ENCODE results near the gene EDRF1. TPM values are rescaled to one million over a fixed set of nuclear protein-coding genes. Genes with fewer than 3 reads are reported as not detected.

The EDRF1 gene
- total RNA-seq, 1 experiment from 2014 or later, result 49.2 TPM

DNA sequence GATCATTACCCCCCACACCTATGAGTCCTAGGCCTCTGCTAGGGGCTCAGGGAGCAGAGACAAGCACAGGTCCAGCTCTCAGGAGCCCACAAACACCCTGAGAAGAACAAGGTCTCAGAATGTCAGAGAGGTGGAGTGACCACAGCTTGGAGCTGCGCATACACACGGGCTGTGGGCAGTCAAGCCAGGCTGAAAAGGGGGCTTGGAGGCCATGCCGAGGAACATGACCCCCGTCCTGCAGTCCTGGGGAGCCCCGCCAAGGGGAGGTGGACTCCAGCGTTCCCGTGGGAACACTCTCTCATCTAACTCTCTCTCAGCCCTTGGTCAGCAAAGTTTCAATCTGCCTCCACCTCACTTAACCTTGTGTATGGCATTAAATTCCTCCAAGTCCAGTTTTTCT lies 63.9 kb downstream of the EDRF1 start (continued):
- TF ChIP-seq, protein P1, sequence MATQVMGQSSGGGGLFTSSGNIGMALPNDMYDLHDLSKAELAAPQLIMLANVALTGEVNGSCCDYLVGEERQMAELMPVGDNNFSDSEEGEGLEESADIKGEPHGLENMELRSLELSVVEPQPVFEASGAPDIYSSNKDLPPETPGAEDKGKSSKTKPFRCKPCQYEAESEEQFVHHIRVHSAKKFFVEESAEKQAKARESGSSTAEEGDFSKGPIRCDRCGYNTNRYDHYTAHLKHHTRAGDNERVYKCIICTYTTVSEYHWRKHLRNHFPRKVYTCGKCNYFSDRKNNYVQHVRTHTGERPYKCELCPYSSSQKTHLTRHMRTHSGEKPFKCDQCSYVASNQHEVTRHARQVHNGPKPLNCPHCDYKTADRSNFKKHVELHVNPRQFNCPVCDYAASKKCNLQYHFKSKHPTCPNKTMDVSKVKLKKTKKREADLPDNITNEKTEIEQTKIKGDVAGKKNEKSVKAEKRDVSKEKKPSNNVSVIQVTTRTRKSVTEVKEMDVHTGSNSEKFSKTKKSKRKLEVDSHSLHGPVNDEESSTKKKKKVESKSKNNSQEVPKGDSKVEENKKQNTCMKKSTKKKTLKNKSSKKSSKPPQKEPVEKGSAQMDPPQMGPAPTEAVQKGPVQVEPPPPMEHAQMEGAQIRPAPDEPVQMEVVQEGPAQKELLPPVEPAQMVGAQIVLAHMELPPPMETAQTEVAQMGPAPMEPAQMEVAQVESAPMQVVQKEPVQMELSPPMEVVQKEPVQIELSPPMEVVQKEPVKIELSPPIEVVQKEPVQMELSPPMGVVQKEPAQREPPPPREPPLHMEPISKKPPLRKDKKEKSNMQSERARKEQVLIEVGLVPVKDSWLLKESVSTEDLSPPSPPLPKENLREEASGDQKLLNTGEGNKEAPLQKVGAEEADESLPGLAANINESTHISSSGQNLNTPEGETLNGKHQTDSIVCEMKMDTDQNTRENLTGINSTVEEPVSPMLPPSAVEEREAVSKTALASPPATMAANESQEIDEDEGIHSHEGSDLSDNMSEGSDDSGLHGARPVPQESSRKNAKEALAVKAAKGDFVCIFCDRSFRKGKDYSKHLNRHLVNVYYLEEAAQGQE (IDR thresholded peaks at IDR 0.05; ENCODE audit: low read depth), result no peak
- TF ChIP-seq, protein P2, sequence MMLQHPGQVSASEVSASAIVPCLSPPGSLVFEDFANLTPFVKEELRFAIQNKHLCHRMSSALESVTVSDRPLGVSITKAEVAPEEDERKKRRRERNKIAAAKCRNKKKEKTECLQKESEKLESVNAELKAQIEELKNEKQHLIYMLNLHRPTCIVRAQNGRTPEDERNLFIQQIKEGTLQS (IDR thresholded peaks at IDR 0.05), result no peak
- TF ChIP-seq SRF (IDR thresholded peaks at IDR 0.05; ENCODE audit: low read depth), result no peak

DNA sequence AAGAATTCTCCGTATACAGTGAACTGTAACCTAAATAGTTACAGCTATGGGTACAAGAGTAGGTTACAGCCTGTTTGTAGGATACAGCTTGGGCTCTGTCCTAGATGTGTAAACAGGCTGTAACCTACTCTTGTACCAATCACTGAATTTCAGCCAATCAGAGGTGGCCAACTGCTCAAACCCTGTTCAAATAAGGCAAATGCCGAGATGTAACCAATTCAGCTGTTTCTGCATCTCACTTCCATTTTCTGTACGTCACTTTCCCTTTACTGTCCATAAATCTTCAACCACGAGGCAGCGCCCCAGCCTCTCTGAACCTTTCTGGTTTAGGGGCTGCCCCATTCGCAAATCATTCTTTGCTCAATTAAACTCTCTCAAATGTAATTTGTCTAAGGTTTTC lies 64.4 kb downstream of the EDRF1 start:
- Histone ChIP-seq H3K4me2 (ENCODE audit: low read length) (no peak overlapping the region), H2AFZ (ENCODE audit: low read depth, low read length, poor library complexity, severe bottlenecking) (no peak overlapping the region), H3K9me3 (ENCODE audit: control insufficient read depth in 1 of 2, insufficient read depth in 1 of 2, low read depth in 1 of 2, low read length in 2 of 2) (no peaks in the 10 kb centered on the region), H3K27me3 (ENCODE audit: insufficient read depth, low read length) (no peaks in the 10 kb centered on the region), H3K4me1 (ENCODE audit: control insufficient read depth in 1 of 2, insufficient read depth in 2 of 2, low read length in 2 of 2) (peaks cover 0 to 4% of the 10 kb centered on the region in 2 experiments; a peak in 1 of 4 replicates), H4K20me1 (ENCODE audit: insufficient read depth) (no peaks in the 10 kb centered on the region), H3K27ac (ENCODE audit: low read depth, low read length) (no peak overlapping the region), H3K36me3 (ENCODE audit: control insufficient read depth in 1 of 2, insufficient read depth in 2 of 2, low read length in 2 of 2) (no peaks in the 10 kb centered on the region), H3K4me3 (replicated peaks in 1 of 2; ENCODE audit: low read depth in 1 of 2, low read length in 2 of 2) (no peak overlapping the region), H3K79me2 (ENCODE audit: insufficient read depth, low read length) (no peaks in the 10 kb centered on the region), H3K9me2 (ENCODE audit: insufficient read depth) (no peaks in the 10 kb centered on the region), H3K9ac (ENCODE audit: low read length) (no peak overlapping the region)
- DNase-seq (ENCODE audit: low read depth, low spot score), result no peak
- no peak for TF ChIP-seq RAD21 (IDR thresholded peaks at IDR 0.05; ENCODE audit: low read depth)
- ATAC-seq, result no peak
- RAD21 ChIA-PET (ENCODE audit: low non-redundant PET in 1 of 2, low total read pairs in 2 of 2, uncharacterized antibody in 2 of 2, unreplicated experiment in 2 of 2), result no interaction called here
- CTCF ChIA-PET, result no interaction called here
- intact Hi-C loops (cut with micrococcal nuclease), result no loop called here
- POLR2A ChIA-PET, result no interaction called here
- no TSS peak for BruUV-seq (replicated peaks)
